IMR-90 (cell line): ENCODE measurements around the gene GGT6. TPM values are rescaled to one million over a fixed set of nuclear protein-coding genes. Genes with fewer than 3 reads are reported as not detected.

Source experiments
- MAFK ChIP-seq: IDR thresholded peaks from 2 replicates; pipeline ENCODE4 v1.6.1; 2012; ENCODE audit warnings: low read depth, low read length, improper control_type of control experiment
- RFX5 ChIP-seq: IDR thresholded peaks from 2 replicates; pipeline ENCODE4 v1.8.0; 2012; ENCODE audit warnings: low read depth, mild to moderate bottlenecking, low read length, moderate library complexity
- polyA plus RNA-seq, 3 experiments: library from polyadenylated mRNA; depleted of rRNA; stranded (reverse); fragments of >200 nt; gene quantifications; 2 replicates each; pipeline ENCODE4 v1.2.3, GENCODE V29; 2012; ENCODE audit warnings: low replicate concordance in 1 of 3
- total RNA-seq: library from RNA; depleted of rRNA; stranded (reverse); fragments of >200 nt; gene quantifications from 2 replicates; pipeline ENCODE4 v1.2.3, GENCODE V29; 2012
- TF ChIP-seq, protein P1 (sequence below): conservative IDR thresholded peaks from 2 replicates; pipeline ENCODE4 v1.5.1; 2012; ENCODE audit warnings: mild to moderate bottlenecking, low read depth, low read length, improper control_type of control experiment

The GGT6 gene
- total and polyA plus RNA-seq, 2 of the 4 experiments (the other 2 are of a cell fraction) = not detected

DNA sequence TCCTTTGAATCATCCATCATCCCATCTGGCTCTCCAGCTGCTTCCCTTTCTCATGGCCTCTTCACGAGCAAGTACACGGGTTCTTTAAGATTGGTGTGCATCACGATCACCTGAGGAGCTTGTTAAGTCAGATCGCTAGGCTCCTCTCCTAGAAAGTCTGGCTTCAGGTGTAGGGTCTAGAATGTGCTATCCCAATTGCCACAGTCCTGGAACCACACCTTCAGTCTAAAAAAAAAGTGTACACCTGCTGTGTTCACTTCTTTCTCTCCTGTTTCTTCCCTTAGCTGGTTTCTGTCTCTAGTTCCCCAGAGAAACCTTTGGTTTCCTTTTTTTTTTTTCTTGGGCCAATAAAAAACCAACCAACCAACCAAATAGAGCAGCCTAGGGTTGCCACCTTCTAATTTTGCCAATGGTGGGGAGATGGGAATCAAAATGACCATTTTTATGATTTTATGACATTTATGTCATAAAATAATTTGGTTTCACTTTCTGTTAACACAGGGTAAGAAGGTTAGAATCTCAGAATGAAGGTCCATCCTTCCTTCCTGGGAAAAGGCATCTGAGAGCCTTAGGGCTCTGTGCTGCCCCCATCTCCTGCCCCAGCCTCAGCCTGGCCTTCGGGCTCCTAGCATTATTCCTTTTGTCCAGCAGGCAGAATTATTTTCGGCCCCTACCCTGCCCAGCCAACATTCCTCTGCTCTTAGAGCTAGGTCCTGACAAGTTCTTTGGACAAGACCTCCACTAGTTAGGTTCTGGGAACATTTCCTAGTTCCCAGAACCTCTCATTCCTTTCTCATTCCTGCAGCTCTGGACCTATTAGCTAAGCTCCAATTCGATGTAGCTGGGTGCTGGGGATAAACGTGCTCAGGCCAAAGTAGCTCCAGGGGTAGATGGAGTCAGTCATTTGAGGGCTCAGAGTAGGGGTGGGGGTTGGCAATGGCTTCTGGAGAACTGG is 1.9 kb upstream of the GGT6 start (continued):
- TF ChIP-seq, protein P1, sequence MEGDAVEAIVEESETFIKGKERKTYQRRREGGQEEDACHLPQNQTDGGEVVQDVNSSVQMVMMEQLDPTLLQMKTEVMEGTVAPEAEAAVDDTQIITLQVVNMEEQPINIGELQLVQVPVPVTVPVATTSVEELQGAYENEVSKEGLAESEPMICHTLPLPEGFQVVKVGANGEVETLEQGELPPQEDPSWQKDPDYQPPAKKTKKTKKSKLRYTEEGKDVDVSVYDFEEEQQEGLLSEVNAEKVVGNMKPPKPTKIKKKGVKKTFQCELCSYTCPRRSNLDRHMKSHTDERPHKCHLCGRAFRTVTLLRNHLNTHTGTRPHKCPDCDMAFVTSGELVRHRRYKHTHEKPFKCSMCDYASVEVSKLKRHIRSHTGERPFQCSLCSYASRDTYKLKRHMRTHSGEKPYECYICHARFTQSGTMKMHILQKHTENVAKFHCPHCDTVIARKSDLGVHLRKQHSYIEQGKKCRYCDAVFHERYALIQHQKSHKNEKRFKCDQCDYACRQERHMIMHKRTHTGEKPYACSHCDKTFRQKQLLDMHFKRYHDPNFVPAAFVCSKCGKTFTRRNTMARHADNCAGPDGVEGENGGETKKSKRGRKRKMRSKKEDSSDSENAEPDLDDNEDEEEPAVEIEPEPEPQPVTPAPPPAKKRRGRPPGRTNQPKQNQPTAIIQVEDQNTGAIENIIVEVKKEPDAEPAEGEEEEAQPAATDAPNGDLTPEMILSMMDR = no peak
- TF ChIP-seq RFX5 = no peak
- no peak for TF ChIP-seq MAFK
